Gastroesophageal sphincter (tissue), 3 donors: Measurements from ENCODE around the gene TUBB2A.

Experiments used
- POLR2A ChIP-seq, 2 donors: fragments of 450-650 bp; IDR thresholded peaks; one replicate each; pipeline ENCODE4 v1.6.1; 2017; ENCODE audit warnings: antibody characterized with exemption in 2 of 2, mild to moderate bottlenecking in 2 of 2, moderate library complexity in 1 of 2
- TF ChIP-seq, protein P1 (sequence below), 4 experiments: fragments of 200-600 bp in 2 of 4; fragments of 450-650 bp in 2 of 4; sonication (generic) in 1 of 4; IDR thresholded peaks; one replicate each; pipeline ENCODE4 v1.5.1; 2017 to 2019; ENCODE audit warnings: antibody characterized with exemption in 4 of 4, mild to moderate bottlenecking in 2 of 4, moderate library complexity in 2 of 4

DNA sequence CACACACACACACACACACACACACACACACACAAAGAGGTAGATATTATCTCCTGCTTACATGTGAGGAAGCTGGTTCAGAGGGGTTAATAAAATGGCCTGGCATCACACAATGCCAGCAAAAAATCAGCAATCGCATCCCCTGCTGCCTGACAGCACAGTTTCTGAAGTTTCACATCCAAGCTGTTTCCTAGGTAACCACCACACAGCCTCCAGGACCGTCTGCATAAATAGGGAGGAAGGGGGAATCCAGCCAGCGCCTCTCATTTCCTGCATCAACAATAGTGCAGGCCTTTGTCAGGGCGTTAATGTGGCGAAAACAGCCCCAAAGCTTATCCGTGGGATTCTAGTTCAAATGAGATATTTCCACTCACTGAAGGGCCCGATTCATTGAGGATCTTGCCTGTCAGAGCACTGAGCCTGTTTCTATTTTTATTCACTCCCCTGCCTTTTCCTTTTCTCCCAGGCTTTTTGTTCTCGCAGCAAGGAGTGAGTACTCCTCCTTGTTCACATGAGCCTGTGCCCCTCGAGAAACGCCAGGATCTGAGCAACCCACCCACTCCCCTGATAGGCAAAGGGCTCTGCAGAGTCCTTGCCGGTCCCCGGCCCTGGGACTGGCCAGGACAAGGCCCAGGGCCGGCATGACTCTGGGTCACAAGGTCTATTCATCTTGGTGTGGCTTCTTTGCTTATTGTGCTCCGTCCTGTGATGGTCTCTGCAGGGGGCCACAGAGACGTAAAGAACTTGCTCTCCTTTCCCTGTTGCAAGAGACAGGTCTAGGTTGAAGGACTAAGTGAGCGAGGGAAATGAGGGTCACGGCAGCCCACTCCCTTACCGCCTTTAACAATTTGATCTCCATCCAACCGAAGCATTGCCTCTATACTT is 37.4 kb upstream of the TUBB2A start:
- TF ChIP-seq, protein P1, sequence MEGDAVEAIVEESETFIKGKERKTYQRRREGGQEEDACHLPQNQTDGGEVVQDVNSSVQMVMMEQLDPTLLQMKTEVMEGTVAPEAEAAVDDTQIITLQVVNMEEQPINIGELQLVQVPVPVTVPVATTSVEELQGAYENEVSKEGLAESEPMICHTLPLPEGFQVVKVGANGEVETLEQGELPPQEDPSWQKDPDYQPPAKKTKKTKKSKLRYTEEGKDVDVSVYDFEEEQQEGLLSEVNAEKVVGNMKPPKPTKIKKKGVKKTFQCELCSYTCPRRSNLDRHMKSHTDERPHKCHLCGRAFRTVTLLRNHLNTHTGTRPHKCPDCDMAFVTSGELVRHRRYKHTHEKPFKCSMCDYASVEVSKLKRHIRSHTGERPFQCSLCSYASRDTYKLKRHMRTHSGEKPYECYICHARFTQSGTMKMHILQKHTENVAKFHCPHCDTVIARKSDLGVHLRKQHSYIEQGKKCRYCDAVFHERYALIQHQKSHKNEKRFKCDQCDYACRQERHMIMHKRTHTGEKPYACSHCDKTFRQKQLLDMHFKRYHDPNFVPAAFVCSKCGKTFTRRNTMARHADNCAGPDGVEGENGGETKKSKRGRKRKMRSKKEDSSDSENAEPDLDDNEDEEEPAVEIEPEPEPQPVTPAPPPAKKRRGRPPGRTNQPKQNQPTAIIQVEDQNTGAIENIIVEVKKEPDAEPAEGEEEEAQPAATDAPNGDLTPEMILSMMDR (IDR thresholded peaks at IDR 0.05) = no peak
- TF ChIP-seq POLR2A (IDR thresholded peaks at IDR 0.05) = no peak
